ENCODE results near the gene ASB2.

DNA sequence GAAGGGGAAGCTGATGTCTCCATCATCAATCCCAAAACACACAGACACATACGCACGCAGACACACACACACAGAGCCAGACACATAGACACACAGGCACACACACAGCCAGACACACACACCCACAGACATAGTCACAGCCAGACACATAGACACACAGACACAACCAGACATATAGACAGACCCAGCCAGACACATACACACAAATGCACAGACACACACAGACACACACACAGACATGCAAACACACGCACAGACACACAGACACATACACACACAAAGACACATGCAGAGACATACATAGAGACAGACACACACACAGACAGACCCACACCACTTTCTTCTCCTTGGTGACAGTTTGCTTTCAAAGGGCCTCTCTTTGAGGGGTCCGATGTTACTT is 27.0 kb upstream of the ASB2 start:
- TF ChIP-seq, protein P1, sequence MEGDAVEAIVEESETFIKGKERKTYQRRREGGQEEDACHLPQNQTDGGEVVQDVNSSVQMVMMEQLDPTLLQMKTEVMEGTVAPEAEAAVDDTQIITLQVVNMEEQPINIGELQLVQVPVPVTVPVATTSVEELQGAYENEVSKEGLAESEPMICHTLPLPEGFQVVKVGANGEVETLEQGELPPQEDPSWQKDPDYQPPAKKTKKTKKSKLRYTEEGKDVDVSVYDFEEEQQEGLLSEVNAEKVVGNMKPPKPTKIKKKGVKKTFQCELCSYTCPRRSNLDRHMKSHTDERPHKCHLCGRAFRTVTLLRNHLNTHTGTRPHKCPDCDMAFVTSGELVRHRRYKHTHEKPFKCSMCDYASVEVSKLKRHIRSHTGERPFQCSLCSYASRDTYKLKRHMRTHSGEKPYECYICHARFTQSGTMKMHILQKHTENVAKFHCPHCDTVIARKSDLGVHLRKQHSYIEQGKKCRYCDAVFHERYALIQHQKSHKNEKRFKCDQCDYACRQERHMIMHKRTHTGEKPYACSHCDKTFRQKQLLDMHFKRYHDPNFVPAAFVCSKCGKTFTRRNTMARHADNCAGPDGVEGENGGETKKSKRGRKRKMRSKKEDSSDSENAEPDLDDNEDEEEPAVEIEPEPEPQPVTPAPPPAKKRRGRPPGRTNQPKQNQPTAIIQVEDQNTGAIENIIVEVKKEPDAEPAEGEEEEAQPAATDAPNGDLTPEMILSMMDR (conservative IDR thresholded peaks at IDR 0.05): no peak
- no peak for TF ChIP-seq EZH2 (IDR thresholded peaks at IDR 0.05; ENCODE audit: low read depth)

Measured in PC-9 (cell line).